ENCODE measurements around the gene COG2. TPM values are rescaled to one million over a fixed set of nuclear protein-coding genes. Genes with fewer than 3 reads are reported as not detected.

COG2 gene
- total and polyA plus RNA-seq, 2 of the 13 experiments (the other 11 are each of a cell fraction or from before 2014, with no cell fraction given), result 16.8 to 36.3 TPM

GRCh38 chr1:230705289-230706019 lies 63.2 kb downstream of the COG2 start (continued):
- TF ChIP-seq PAWR (CRISPR knock-in tag; IDR thresholded peaks at IDR 0.05; ENCODE audit: borderline replicate concordance) (no peak), PRPF4 (IDR thresholded peaks at IDR 0.05; ENCODE audit: low read depth, low read length, poor library complexity, severe bottlenecking) (no peak), ZNF557 (CRISPR knock-in tag; IDR thresholded peaks at IDR 0.05) (no peak), ZMYM2 (CRISPR knock-in tag; IDR thresholded peaks at IDR 0.05) (no peak), ZNF652 (CRISPR knock-in tag; IDR thresholded peaks at IDR 0.05; ENCODE audit: borderline replicate concordance, low read depth) (no peak), HNRNPL (IDR thresholded peaks at IDR 0.05; ENCODE audit: low read depth, low read length) (0 out of 2 replicates have a peak, but pooled peaks have one; percentile 18), NCOA1 (CRISPR knock-in tag; IDR thresholded peaks at IDR 0.05) (no peak), CHD4 (IDR thresholded peaks at IDR 0.05; ENCODE audit: borderline replicate concordance, low read length) (no peak), KLF6 (CRISPR knock-in tag; IDR thresholded peaks at IDR 0.05) (no peak), GLI4 (CRISPR knock-in tag; IDR thresholded peaks at IDR 0.05; ENCODE audit: borderline replicate concordance) (no peak), MED1 (CRISPR knock-in tag; IDR thresholded peaks at IDR 0.05) (no peak), AGO2 (optimal IDR thresholded peaks at IDR 0.05; ENCODE audit: low read depth, low read length) (peak; percentile 92), CREBL2 (CRISPR knock-in tag; IDR thresholded peaks at IDR 0.05; ENCODE audit: borderline replicate concordance) (no peak), TCF7L2 (IDR thresholded peaks at IDR 0.05; ENCODE audit: low read depth, low read length) (no peak), SMAD9 (CRISPR knock-in tag; IDR thresholded peaks at IDR 0.05) (no peak), FOXP1 (IDR thresholded peaks at IDR 0.05) (no peak), FOXP1 (CRISPR knock-in tag; IDR thresholded peaks at IDR 0.05) (no peak)
- TF ChIP-seq, protein P1, sequence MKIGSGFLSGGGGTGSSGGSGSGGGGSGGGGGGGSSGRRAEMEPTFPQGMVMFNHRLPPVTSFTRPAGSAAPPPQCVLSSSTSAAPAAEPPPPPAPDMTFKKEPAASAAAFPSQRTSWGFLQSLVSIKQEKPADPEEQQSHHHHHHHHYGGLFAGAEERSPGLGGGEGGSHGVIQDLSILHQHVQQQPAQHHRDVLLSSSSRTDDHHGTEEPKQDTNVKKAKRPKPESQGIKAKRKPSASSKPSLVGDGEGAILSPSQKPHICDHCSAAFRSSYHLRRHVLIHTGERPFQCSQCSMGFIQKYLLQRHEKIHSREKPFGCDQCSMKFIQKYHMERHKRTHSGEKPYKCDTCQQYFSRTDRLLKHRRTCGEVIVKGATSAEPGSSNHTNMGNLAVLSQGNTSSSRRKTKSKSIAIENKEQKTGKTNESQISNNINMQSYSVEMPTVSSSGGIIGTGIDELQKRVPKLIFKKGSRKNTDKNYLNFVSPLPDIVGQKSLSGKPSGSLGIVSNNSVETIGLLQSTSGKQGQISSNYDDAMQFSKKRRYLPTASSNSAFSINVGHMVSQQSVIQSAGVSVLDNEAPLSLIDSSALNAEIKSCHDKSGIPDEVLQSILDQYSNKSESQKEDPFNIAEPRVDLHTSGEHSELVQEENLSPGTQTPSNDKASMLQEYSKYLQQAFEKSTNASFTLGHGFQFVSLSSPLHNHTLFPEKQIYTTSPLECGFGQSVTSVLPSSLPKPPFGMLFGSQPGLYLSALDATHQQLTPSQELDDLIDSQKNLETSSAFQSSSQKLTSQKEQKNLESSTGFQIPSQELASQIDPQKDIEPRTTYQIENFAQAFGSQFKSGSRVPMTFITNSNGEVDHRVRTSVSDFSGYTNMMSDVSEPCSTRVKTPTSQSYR (CRISPR knock-in tag; IDR thresholded peaks at IDR 0.05; ENCODE audit: borderline replicate concordance), result peak; percentile 20; the same call in 1 of the 2 replicates
- TF ChIP-seq, protein P2, sequence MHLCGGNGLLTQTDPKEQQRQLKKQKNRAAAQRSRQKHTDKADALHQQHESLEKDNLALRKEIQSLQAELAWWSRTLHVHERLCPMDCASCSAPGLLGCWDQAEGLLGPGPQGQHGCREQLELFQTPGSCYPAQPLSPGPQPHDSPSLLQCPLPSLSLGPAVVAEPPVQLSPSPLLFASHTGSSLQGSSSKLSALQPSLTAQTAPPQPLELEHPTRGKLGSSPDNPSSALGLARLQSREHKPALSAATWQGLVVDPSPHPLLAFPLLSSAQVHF (CRISPR knock-in tag; IDR thresholded peaks at IDR 0.05), result no peak
- TF ChIP-seq, protein P3, sequence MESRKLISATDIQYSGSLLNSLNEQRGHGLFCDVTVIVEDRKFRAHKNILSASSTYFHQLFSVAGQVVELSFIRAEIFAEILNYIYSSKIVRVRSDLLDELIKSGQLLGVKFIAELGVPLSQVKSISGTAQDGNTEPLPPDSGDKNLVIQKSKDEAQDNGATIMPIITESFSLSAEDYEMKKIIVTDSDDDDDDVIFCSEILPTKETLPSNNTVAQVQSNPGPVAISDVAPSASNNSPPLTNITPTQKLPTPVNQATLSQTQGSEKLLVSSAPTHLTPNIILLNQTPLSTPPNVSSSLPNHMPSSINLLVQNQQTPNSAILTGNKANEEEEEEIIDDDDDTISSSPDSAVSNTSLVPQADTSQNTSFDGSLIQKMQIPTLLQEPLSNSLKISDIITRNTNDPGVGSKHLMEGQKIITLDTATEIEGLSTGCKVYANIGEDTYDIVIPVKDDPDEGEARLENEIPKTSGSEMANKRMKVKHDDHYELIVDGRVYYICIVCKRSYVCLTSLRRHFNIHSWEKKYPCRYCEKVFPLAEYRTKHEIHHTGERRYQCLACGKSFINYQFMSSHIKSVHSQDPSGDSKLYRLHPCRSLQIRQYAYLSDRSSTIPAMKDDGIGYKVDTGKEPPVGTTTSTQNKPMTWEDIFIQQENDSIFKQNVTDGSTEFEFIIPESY (CRISPR knock-in tag; IDR thresholded peaks at IDR 0.05), result peak; percentile 89
- TF ChIP-seq, protein P4, sequence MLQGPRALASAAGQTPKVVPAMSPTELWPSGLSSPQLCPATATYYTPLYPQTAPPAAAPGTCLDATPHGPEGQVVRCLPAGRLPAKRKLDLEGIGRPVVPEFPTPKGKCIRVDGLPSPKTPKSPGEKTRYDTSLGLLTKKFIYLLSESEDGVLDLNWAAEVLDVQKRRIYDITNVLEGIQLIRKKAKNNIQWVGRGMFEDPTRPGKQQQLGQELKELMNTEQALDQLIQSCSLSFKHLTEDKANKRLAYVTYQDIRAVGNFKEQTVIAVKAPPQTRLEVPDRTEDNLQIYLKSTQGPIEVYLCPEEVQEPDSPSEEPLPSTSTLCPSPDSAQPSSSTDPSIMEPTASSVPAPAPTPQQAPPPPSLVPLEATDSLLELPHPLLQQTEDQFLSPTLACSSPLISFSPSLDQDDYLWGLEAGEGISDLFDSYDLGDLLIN (CRISPR knock-in tag; IDR thresholded peaks at IDR 0.05; ENCODE audit: borderline replicate concordance), result no peak
